CD4-positive, CD25-positive, alpha-beta regulatory T cell (primary cell): Measurements from ENCODE around the gene TMCC3. TPM values are rescaled to one million over a fixed set of nuclear protein-coding genes. Genes with fewer than 3 reads are reported as not detected.
"Not testable (repeated sequence)": the region's sequence is repeated elsewhere in the genome, so short reads cannot be mapped to it uniquely, and the experiment has no call there.

ENCODE experiments used
- ATAC-seq, 2 donors: fragments of 150-1000 bp; cut with Tn5 transposase; one replicate each; pipeline ENCODE4 v1.10.0; 2021; ENCODE audit warnings: low read depth in 2 of 2, moderate number of reproducible peaks in 2 of 2, moderate library complexity in 1 of 2
- DNase-seq, 3 donors: peaks; one replicate each; pipeline versions ENCODE4 v3.0.0 to v3.0.0-alpha.2; 2012 to 2022; ENCODE audit warnings: mixed read lengths in 1 of 3
- H3K27ac ChIP-seq: one replicate; pipeline ENCODE4 v1.7.0; 2013; ENCODE audit warnings: mild to moderate bottlenecking, low read length; ENCODE audit not compliant: insufficient read depth, poor library complexity, severe bottlenecking
- H3K27me3 ChIP-seq: one replicate; pipeline ENCODE4 v1.7.0; 2013; ENCODE audit warnings: low read length; ENCODE audit not compliant: control insufficient read depth, insufficient read depth
- H3K36me3 ChIP-seq: one replicate; pipeline ENCODE4 v1.7.0; 2013; ENCODE audit warnings: mild to moderate bottlenecking, low read length, moderate library complexity; ENCODE audit not compliant: control insufficient read depth, insufficient read depth
- H3K4me1 ChIP-seq: 2 replicates; pipeline ENCODE4 v1.7.0; 2013; ENCODE audit warnings: mild to moderate bottlenecking, low read length; ENCODE audit not compliant: insufficient read depth, control insufficient read depth, poor library complexity, severe bottlenecking
- H3K4me3 ChIP-seq: one replicate; pipeline ENCODE4 v1.7.0; 2013; ENCODE audit warnings: low read depth, mild to moderate bottlenecking, low read length, moderate library complexity
- H3K9me3 ChIP-seq, 2 experiments: 1 replicate in 1 of 2; 2 replicates in 1 of 2; pipeline ENCODE4 v1.7.0; 2013; ENCODE audit warnings: low read length in 2 of 2, mild to moderate bottlenecking in 1 of 2, moderate library complexity in 1 of 2; ENCODE audit not compliant: control insufficient read depth in 2 of 2
- H3K27ac Mint-ChIP-seq, 3 donors: one replicate each; pipeline ENCODE4 v1.8.0; 2020 to 2022; ENCODE audit warnings: mild to moderate bottlenecking in 3 of 3, mixed read lengths in 3 of 3, moderate library complexity in 2 of 3
- H3K27me3 Mint-ChIP-seq: one replicate; pipeline ENCODE4 v1.8.0; 2022; ENCODE audit warnings: mild to moderate bottlenecking, mixed read lengths
- H3K36me3 Mint-ChIP-seq: one replicate; pipeline ENCODE4 v1.8.0; 2020; ENCODE audit warnings: mixed read lengths
- H3K4me1 Mint-ChIP-seq, 4 donors: one replicate each; pipeline ENCODE4 v1.8.0; 2020 to 2022; ENCODE audit warnings: mixed read lengths in 4 of 4, mild to moderate bottlenecking in 1 of 4
- H3K4me3 Mint-ChIP-seq, 4 donors: one replicate each; pipeline ENCODE4 v1.8.0; 2020 to 2022; ENCODE audit warnings: mild to moderate bottlenecking in 4 of 4, mixed read lengths in 4 of 4, moderate library complexity in 3 of 4
- H3K9me3 Mint-ChIP-seq, 7 donors: one replicate each; pipeline ENCODE4 v1.8.0; 2020 to 2022; ENCODE audit warnings: mixed read lengths in 7 of 7, mild to moderate bottlenecking in 3 of 7, moderate library complexity in 2 of 7
- polyA plus RNA-seq, 4 donors: library from polyadenylated mRNA; unstranded; fragments of 300-500 nt; fragmentation: Illumina TruSeq; gene quantifications; one replicate each; pipeline ENCODE4 v1.2.3, GENCODE V29; 2021
- total RNA-seq: library from RNA; stranded (reverse); gene quantifications from one replicate; pipeline ENCODE4 v1.2.3, GENCODE V29; 2022

The TMCC3 gene
- total RNA-seq (0.32 TPM), polyA plus RNA-seq (under 1 TPM; 0.06 to 0.83 (median 0.39) TPM)

- Histone ChIP-seq H3K4me1 (peaks cover 10% of the 10 kb centered on the region), H3K27ac (no peak within 1 kb of the TSS), H3K36me3 (no peaks in the 10 kb centered on the region), H3K9me3 (no peaks in the 10 kb centered on the region), H3K4me3 (no peak within 1 kb of the TSS), H3K27me3 (peaks cover 34% of the 10 kb centered on the region)
- Mint-ChIP-seq H3K27me3 (peaks cover 73% of the 10 kb centered on the region), H3K9me3 (peaks cover 0 to 4% (median 0%) of the 10 kb centered on the region in 7 donors), H3K36me3 (no peaks in the 10 kb centered on the region), H3K4me3 (peak within 1 kb of the TSS; percentile 64 to 92 (median 76)), H3K27ac (no peak within 1 kb of the TSS), H3K4me1 (peaks cover 0 to 13% (median 3%) of the 10 kb centered on the region in 4 donors)
- ATAC-seq: peak; percentile 37 to 45
- DNase-seq: peak in 1 of 3 donors; percentile 14
Measured at GRCh38 chr12:94650143-94651056, at the start of gene TMCC3. TSS of gene TMCC3 (minus strand) at chr12:94650557. CDS start at chr12:94650430, 127 bp downstream.

- H3K4me1 ChIP-seq: no peaks in the 10 kb centered on the region
- Mint-ChIP-seq H3K36me3 (no peaks in the 10 kb centered on the region), H3K4me1 (no peaks in the 10 kb centered on the region), H3K27me3 (peaks cover 19% of the 10 kb centered on the region), H3K4me3 (no peak overlapping the region), H3K9me3 (peaks cover 0 to 3% (median 0%) of the 10 kb centered on the region in 7 donors), H3K27ac (no peak overlapping the region)
- H3K36me3 ChIP-seq: no peaks in the 10 kb centered on the region
- DNase-seq (no peak), ATAC-seq (peak in 1 of 2 donors; percentile 16)
- H3K27me3 ChIP-seq: peaks cover 8% of the 10 kb centered on the region
- no peak overlapping the region for H3K4me3 ChIP-seq
- H3K9me3 ChIP-seq: no peaks in the 10 kb centered on the region
- H3K27ac ChIP-seq: no peak overlapping the region
Measured at GRCh38 chr12:94699801-94700200, 49.4 kb upstream of the TMCC3 start.

- Histone ChIP-seq H3K27me3 (peaks cover 8% of the 10 kb centered on the region), H3K9me3 (no peaks in the 10 kb centered on the region), H3K4me1 (no peaks in the 10 kb centered on the region), H3K4me3 (no peak overlapping the region), H3K36me3 (no peaks in the 10 kb centered on the region), H3K27ac (no peak overlapping the region)
- Mint-ChIP-seq H3K4me3 (no peak overlapping the region), H3K27ac (no peak overlapping the region), H3K27me3 (peaks cover 19% of the 10 kb centered on the region), H3K4me1 (no peaks in the 10 kb centered on the region), H3K36me3 (no peaks in the 10 kb centered on the region), H3K9me3 (peaks cover 0 to 3% (median 0%) of the 10 kb centered on the region in 7 donors)
- ATAC-seq (no peak), DNase-seq (no peak)
Measured at GRCh38 chr12:94698578-94698977, 48.2 kb upstream of the TMCC3 start.

- peaks cover 19% of the 10 kb centered on the region for H3K27me3 Mint-ChIP-seq
- no peak overlapping the region for H3K4me3 ChIP-seq
- no peaks in the 10 kb centered on the region for H3K36me3 Mint-ChIP-seq
- no peaks in the 10 kb centered on the region for H3K4me1 ChIP-seq
- no peaks in the 10 kb centered on the region for H3K36me3 ChIP-seq
- no peaks in the 10 kb centered on the region for H3K4me1 Mint-ChIP-seq
- no peaks in the 10 kb centered on the region for H3K9me3 ChIP-seq
- H3K9me3 Mint-ChIP-seq: peaks cover 0 to 3% (median 0%) of the 10 kb centered on the region in 7 donors
- no peak overlapping the region for H3K27ac ChIP-seq
- peaks cover 9% of the 10 kb centered on the region for H3K27me3 ChIP-seq
- no peak overlapping the region for H3K4me3 Mint-ChIP-seq
- ATAC-seq: no peak
- no peak for DNase-seq
- no peak overlapping the region for H3K27ac Mint-ChIP-seq
Measured at GRCh38 chr12:94697631-94698030, 47.3 kb upstream of the TMCC3 start.

GRCh38 chr12:94694732-94695131 is 44.4 kb upstream of the TMCC3 start:
- Mint-ChIP-seq H3K27ac (no peak overlapping the region), H3K36me3 (no peaks in the 10 kb centered on the region)
- H3K4me1 ChIP-seq: no peaks in the 10 kb centered on the region

GRCh38 chr12:94692826-94693225 is 42.5 kb upstream of the TMCC3 start:
- H3K27ac Mint-ChIP-seq, H3K36me3 Mint-ChIP-seq, H3K9me3 ChIP-seq, H3K27me3 ChIP-seq, DNase-seq, H3K27ac ChIP-seq, H3K4me3 Mint-ChIP-seq, H3K4me3 ChIP-seq, H3K9me3 Mint-ChIP-seq, H3K4me1 ChIP-seq, H3K36me3 ChIP-seq, H3K4me1 Mint-ChIP-seq, ATAC-seq: not testable (repeated sequence)
- peaks cover 11% of the 10 kb centered on the region for H3K27me3 Mint-ChIP-seq

More at GRCh38 chr12:94694732-94695131, 44.4 kb upstream of the TMCC3 start:
- Mint-ChIP-seq H3K4me1 (no peaks in the 10 kb centered on the region), H3K4me3 (no peak overlapping the region), H3K9me3 (peaks cover 0 to 3% (median 0%) of the 10 kb centered on the region in 7 donors), H3K27me3 (peaks cover 12% of the 10 kb centered on the region)
- Histone ChIP-seq H3K4me3 (no peak overlapping the region), H3K9me3 (no peaks in the 10 kb centered on the region), H3K36me3 (no peaks in the 10 kb centered on the region), H3K27me3 (peaks cover 9% of the 10 kb centered on the region), H3K27ac (no peak overlapping the region)
- DNase-seq (no peak), ATAC-seq (no peak)

- no peak for DNase-seq
- no peak overlapping the region for H3K27ac ChIP-seq
- Mint-ChIP-seq H3K27me3 (peaks cover 3% of the 10 kb centered on the region), H3K36me3 (no peaks in the 10 kb centered on the region), H3K4me1 (no peaks in the 10 kb centered on the region), H3K27ac (no peak overlapping the region), H3K4me3 (no peak overlapping the region), H3K9me3 (no peaks in the 10 kb centered on the region)
- peaks cover 5% of the 10 kb centered on the region for H3K27me3 ChIP-seq
- H3K4me1 ChIP-seq: no peaks in the 10 kb centered on the region
- no peaks in the 10 kb centered on the region for H3K36me3 ChIP-seq
- no peak overlapping the region for H3K4me3 ChIP-seq
- ATAC-seq: no peak
- no peaks in the 10 kb centered on the region for H3K9me3 ChIP-seq
Measured at GRCh38 chr12:94690198-94690771, 39.9 kb upstream of the TMCC3 start.
